Stimulated activated naive CD8-positive, alpha-beta T cell treated with anti-CD3 and anti-CD28 coated beads, Interleukin-15, amount 100 ng/mL, for 72 hours (primary cell): ENCODE measurements around the gene TXN2.
A peak's percentile ranks its signal among the peaks of the same experiment; 100 is the strongest.

Source experiments
- ATAC-seq: fragments of 150-1000 bp; cut with Tn5 transposase; 2 replicates; pipeline ENCODE4 v1.10.0; 2021; ENCODE audit warnings: mild to moderate bottlenecking, moderate library complexity
- DNase-seq, 2 donors: peaks; one replicate each; pipeline ENCODE4 v3.0.0; 2021 to 2022
- H3K27ac Mint-ChIP-seq, 2 donors: one replicate each; pipeline ENCODE4 v1.8.0; 2022; ENCODE audit warnings: mild to moderate bottlenecking in 2 of 2, mixed read lengths in 2 of 2, moderate library complexity in 2 of 2
- H3K27me3 Mint-ChIP-seq: one replicate; pipeline ENCODE4 v1.8.0; 2022; ENCODE audit warnings: mixed read lengths
- H3K4me1 Mint-ChIP-seq: one replicate; pipeline ENCODE4 v1.8.0; 2022; ENCODE audit warnings: mild to moderate bottlenecking, mixed read lengths
- H3K4me3 Mint-ChIP-seq, 2 donors: one replicate each; pipeline ENCODE4 v1.8.0; 2022; ENCODE audit warnings: mild to moderate bottlenecking in 2 of 2, mixed read lengths in 2 of 2, moderate library complexity in 1 of 2
- H3K9me3 Mint-ChIP-seq, 2 donors: one replicate each; pipeline ENCODE4 v1.8.0; 2022; ENCODE audit warnings: mixed read lengths in 2 of 2

The TXN2 gene

DNA sequence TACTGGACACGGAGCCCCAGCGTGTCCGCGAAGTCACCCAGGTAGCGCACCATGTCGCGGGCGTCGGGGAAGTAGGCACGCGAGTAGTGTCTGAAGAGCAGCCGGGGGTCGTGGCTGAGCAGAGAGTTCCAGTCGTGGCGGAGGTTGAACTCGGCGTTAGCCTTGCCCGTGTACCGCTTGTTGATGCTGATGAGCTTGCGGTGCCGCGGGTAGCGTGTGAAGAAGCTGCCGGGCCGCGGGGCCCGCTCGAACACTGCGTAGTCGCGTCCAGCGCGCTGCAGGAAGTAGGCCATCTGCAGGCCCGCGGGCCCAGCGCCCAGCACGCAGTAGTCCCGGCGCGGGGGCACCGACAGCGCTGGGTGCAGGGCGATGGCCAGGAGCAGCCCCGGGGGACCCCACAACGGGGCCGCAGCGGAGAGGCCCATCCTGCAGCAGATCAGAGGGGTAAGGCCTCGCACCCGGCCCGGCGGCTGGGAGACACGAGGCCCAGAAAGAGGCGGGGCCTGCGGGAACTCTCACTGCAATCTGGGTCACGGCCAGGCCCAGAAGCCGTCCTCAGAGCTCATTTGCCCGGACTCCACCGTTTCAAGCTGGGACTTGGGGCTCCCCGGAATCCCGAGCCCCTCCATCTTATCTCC, 24.7 kb upstream of the TXN2 start:
- H3K27ac Mint-ChIP-seq: peak overlapping the region in 1 of 2 donors; percentile 19
- DNase-seq (no peak), ATAC-seq (no peak)
- peaks cover 44% of the 10 kb centered on the region for H3K4me1 Mint-ChIP-seq
- H3K4me3 Mint-ChIP-seq: peak overlapping the region; percentile 85 to 86
- no peaks in the 10 kb centered on the region for H3K27me3 Mint-ChIP-seq
- H3K9me3 Mint-ChIP-seq: no peaks in the 10 kb centered on the region

DNA sequence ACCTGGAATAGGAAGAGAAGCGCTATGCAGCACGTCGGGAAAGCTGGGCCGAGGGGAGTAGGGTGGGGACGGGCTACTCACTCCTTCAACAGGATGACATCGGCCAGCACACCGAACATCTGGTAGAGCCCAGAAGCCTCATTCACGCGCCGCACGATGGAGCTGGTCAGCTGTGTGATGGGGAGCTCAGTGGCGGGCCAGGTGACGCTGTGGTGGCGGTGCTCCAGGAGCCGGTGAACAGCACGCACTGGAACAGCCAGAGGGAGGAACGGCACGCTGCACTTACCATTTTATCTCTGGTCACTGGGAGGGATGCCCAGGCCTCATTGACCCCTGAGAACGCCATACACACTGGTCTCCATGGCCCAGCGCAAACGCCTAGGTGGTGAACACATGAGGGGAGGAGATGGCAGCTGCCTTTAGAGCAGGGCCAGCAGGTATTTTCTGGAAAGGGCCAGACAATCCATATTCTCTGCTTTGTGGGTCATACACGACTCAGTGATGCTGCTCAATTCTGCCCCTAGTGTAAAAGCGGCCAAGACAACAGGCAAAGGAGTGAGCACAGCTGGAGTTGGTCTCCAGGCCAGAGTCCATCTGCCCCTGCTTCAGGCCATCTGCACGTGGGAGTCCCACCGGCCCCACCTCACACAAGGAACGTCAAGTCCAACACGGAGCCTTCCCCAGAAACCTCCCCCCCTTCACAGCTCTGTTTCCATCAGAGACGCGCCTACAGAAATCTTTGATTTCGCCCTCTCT, 16.6 kb upstream of the TXN2 start:
- no peak overlapping the region for H3K4me3 Mint-ChIP-seq
- H3K27me3 Mint-ChIP-seq: no peaks in the 10 kb centered on the region
- no peak for DNase-seq
- no peak overlapping the region for H3K27ac Mint-ChIP-seq
- H3K4me1 Mint-ChIP-seq: peaks cover 9% of the 10 kb centered on the region
- H3K9me3 Mint-ChIP-seq: no peaks in the 10 kb centered on the region
- ATAC-seq: no peak

DNA sequence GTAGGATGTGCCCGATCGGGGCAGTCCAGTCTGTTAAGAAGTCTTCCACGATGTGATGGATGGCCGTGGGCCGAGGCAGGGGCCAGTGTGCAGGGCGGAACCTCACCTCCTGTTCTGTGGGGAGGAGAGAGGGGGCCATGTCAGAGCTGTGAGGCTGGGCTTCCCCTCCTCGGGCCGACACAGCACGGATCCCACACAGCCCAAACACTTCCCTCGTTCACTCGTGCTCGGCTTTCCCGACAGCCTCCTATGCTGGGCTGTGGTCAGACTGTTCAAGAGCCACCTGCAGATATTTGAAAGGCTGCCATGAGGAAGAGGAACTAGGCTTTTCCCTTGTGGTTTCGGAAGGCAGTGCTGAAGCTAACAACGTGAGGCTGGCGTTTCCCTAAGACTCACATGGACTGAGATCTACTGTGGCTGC, 12.3 kb upstream of the TXN2 start:
- peak; percentile 43 for ATAC-seq
- no peak for DNase-seq

DNA sequence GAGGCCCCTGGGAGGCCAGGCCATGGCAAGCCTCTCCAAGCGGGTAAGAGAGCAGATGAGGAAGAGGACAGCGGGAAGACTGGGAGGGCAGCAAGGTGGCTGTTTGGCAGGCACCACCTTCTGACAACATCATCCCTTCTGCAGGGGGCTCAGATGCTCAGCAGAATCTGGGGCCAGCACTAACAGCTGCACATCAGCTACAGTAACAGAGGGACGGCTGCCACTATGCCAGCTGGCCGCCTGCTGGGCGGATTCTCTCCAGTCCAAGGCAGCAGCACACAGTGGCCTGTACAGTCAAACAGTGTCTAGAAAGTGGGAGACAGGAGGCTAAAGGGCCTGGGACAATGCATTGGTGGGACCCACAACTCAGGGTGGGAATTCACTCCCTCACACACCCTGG, 10.7 kb upstream of the TXN2 start:
- DNase-seq: no peak
- Mint-ChIP-seq H3K9me3 (peaks cover 0 to 4% of the 10 kb centered on the region in 2 donors), H3K4me3 (no peak overlapping the region), H3K27ac (peak overlapping the region in 1 of 2 donors; percentile 75), H3K27me3 (no peaks in the 10 kb centered on the region), H3K4me1 (peaks cover 9% of the 10 kb centered on the region)
- ATAC-seq: no peak

More for the DNA sequence above, 12.3 kb upstream of the TXN2 start:
- Mint-ChIP-seq H3K4me3 (no peak overlapping the region), H3K4me1 (peaks cover 9% of the 10 kb centered on the region), H3K27ac (peak overlapping the region in 1 of 2 donors; percentile 48), H3K9me3 (no peaks in the 10 kb centered on the region), H3K27me3 (no peaks in the 10 kb centered on the region)

DNA sequence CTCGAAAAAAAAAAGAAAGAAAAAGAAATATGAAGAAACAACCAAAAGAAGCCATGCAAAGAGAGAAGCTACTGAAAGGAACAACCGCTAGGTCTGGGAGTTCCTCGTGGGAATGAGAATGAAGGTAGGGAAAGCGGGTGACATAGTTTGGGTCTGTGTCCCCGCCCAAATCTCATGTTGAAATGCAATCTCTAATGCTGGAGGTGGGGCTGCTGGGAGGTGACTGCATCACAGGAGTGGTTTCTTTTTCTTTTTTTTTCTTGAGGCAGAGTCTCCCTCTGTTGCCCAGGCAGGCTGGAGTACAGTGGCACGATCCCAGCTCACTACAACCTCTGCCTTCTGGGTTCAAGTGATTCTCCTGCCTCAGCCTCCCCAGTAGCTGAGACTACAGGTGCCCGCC, 9.7 kb upstream of the TXN2 start:
- Mint-ChIP-seq H3K4me3 (no peak overlapping the region), H3K9me3 (peaks cover 0 to 6% of the 10 kb centered on the region in 2 donors), H3K27me3 (no peaks in the 10 kb centered on the region), H3K4me1 (peaks cover 9% of the 10 kb centered on the region), H3K27ac (no peak overlapping the region)
- ATAC-seq (no peak), DNase-seq (no peak)

DNA sequence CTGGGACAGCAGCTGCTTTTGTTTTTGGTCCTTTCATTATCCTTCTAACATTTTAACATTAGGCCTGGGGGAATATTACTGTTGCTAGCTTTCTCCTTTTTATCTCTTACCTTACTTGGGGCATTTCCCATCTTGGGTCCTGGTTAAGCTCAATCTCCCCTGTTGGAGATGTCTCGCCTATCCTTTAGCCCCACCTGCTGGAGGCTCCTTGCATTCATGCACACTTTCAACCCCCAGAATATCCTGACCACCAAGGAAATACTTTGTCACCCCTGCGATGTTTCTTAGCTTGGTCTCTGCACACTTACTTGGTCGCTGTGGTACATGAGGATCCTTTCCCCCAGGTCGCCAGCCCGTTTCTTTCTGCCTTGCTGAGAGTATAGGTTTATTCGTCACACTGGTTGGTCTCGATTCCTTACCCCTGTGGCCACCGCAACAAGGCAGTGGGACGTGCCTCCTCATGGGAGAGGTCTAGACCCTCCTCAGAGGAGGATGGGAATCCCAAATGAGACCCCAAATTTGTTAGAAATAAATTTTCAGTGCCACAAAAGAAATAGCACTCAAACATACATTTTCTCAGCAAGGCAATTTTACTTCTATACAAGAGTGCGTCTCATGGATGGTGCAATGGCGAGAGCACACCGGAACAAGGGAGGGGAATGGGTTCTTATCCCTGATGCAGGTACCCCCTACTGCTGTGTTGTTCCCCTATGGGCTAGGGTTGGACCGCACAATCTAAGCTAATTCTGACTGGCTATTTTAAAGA, 5.4 kb upstream of the TXN2 start:
- Mint-ChIP-seq H3K9me3 (peaks cover 0 to 6% of the 10 kb centered on the region in 2 donors), H3K27ac (no peak overlapping the region), H3K4me1 (peaks cover 5% of the 10 kb centered on the region), H3K4me3 (no peak overlapping the region), H3K27me3 (no peaks in the 10 kb centered on the region)
- DNase-seq (peak; percentile 40 to 54), ATAC-seq (no peak)

DNA sequence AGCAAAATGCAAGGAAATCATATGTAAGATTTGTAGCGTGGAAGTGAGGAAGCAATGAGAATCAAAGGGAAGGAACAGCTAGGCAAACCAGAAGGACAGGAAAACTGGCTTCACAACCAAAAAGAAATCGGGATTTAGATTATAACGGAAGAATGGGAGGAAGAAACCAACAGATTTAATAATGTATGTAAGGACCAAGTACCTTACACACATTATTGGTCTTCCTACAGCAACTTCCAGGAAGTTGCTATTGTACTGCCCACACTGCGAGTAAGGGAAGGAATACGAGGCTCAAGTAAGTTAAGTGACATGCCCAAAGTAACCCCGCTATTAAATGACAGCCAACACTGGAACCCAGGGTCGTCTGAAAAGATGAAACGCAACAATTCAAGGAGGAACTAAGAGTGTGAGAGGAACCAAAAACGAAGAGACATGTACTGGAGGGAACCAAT, 473 bp downstream of the TXN2 start:
- DNase-seq (no peak), ATAC-seq (no peak)
- Mint-ChIP-seq H3K27me3 (no peaks in the 10 kb centered on the region), H3K4me3 (peak overlapping the region; percentile 82 to 98), H3K4me1 (peaks cover 27% of the 10 kb centered on the region), H3K9me3 (no peaks in the 10 kb centered on the region), H3K27ac (peak overlapping the region; percentile 97 to 99)

DNA sequence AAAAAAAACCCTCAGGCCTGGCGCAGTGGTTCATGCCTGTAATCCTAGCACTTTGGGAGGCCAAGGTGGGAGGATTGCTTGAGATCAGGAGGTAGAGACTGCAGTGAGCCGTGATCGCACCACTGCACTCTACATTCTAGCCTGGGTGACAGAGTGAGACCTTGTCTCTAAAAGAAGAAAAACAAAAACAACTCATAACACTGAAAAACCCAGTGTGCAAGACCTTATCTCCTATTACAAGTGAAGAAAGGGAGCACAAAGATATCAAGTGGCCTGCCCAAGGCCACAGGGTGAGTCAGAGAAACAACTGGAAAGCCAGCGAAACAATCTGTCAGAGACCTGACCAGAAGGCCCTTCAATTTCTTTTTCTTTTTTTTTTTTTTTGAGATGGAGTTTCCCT, 2.5 kb downstream of the TXN2 start:
- Mint-ChIP-seq H3K27ac (no peak overlapping the region), H3K9me3 (no peaks in the 10 kb centered on the region), H3K4me3 (peak overlapping the region in 1 of 2 donors; percentile 6), H3K4me1 (peaks cover 27% of the 10 kb centered on the region), H3K27me3 (no peaks in the 10 kb centered on the region)
- no peak for ATAC-seq
- DNase-seq: no peak

DNA sequence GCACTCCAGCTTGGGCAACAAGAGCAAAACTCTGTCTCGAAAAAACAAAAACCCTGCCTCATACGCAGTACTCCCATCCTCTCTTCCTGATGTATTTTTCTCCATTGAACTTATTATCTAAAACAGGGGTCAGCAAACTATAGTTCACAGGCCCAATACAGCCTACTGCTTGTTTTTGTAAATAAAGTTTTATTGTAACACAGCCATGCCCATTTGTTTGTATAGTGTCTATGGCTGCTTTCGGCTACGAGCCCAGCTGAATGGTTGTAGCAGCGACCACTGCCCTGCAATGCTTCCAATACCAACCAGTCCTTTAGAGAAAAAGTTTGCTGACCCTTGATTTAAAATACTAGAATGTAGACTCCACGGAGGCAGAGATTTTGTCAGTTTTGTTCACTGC, 6.1 kb downstream of the TXN2 start:
- no peak for DNase-seq
- H3K4me1 Mint-ChIP-seq: peaks cover 22% of the 10 kb centered on the region
- H3K4me3 Mint-ChIP-seq: no peak overlapping the region
- no peaks in the 10 kb centered on the region for H3K27me3 Mint-ChIP-seq
- ATAC-seq: no peak
- H3K27ac Mint-ChIP-seq: no peak overlapping the region
- no peaks in the 10 kb centered on the region for H3K9me3 Mint-ChIP-seq

DNA sequence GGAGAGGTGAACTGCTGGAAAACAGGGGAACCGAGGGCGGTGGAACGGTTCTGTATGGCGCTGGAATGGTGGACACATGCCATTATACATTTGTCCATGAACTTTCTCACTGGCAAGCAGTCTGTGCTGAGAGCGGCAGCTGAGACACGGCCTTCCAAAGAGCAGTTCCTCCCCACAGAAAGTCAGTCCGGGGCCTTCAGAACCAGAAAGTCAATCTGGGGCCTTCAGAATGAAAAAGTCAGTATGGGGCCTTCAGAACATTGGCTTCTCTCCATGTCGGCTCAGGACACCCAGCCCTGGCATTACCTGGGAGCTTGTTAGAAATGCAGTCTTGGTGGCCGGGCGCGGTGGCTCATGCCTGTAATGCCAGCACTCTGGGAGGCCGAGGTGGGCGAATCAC, 8.8 kb downstream of the TXN2 start:
- Mint-ChIP-seq H3K4me3 (no peak overlapping the region), H3K27me3 (no peaks in the 10 kb centered on the region), H3K9me3 (no peaks in the 10 kb centered on the region)

DNA sequence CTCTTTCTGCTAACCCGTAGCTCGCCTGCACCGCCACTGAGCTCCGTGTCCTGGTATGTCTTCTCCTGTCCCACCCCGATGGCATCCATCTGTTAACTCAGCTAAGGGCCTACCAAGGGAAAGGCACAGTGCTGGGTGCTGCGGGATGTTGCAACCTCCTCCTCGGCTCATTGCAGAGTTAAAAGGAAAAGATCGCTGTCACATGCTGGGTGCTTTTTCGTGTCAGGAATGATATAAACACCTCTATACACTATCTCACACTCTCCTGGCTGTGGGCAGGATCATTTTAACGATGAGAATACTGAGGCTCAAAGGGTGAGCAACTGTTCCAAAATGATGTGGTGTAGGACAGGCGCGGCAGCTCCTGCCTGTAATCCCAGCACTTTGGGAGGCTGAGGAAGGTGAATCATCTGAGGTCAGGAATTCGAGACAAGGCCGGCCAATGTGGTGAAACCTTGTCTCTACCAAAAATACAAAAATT, 10.1 kb downstream of the TXN2 start:
- Mint-ChIP-seq H3K4me3 (no peak overlapping the region), H3K4me1 (peaks cover 36% of the 10 kb centered on the region), H3K9me3 (no peaks in the 10 kb centered on the region), H3K27me3 (no peaks in the 10 kb centered on the region), H3K27ac (peak overlapping the region in 1 of 2 donors; percentile 46)
- DNase-seq (no peak), ATAC-seq (no peak)

More for the DNA sequence above, 8.8 kb downstream of the TXN2 start:
- DNase-seq: no peak
- Mint-ChIP-seq H3K27ac (no peak overlapping the region), H3K4me1 (peaks cover 23% of the 10 kb centered on the region)
- no peak for ATAC-seq

DNA sequence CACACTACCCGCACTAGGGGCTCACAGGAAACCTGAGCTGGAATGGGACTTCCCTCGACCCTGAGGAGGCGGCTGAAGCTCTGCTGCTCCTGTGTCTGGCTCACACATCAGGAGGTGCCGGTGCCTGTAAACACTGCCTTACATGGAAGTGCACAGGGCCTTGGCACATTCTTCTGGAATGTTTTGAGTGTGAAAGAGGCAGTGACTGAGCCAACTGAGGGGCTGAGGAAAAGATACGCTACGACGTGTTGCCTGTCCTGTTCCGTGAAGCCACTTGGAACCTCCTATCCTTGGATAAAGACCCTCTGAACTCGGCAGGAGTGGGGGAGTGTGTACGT, 10.5 kb downstream of the TXN2 start:
- Mint-ChIP-seq H3K4me1 (peaks cover 41% of the 10 kb centered on the region), H3K27ac (no peak overlapping the region), H3K27me3 (no peaks in the 10 kb centered on the region), H3K9me3 (no peaks in the 10 kb centered on the region), H3K4me3 (no peak overlapping the region)
- ATAC-seq: no peak
- DNase-seq: no peak

DNA sequence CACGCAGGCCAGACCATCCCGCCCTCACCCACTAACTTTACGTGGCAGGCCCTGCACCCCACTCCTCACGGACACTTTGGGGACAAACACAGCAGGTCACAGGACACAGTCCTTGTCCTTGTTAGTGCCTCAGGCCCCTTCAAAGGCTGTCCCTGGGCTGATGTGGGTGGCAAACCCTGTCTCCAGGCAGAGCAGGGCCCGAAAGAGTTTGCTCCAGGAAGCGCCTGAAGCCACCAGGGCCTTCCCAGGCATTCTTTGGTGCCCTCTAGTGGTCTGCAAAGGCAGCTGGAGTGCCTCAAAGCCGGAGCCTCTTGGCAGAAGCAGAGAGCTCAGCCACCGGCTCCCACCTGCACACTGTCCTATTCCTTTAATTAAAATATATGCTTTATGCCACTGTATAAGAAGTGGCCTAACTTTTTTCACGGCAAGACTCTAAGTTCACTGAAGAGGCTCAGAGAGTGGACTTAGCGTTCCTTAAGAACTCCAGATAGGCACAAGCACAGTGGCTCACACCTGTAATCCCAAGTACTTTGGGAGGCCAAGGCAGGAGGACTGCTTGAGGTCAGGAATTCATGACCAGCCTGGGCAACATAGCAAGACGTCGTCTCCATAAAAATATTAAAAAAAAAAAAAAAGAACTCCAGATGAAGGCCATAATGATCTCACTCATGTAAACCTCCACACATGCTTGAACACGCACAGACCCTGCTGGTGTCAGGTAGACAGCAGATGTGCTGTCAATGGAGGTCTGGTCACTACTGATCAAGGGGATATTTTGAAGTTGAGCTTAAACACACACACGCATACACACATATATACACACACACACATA, 11.1 kb downstream of the TXN2 start:
- peak overlapping the region; percentile 12 to 57 for H3K27ac Mint-ChIP-seq

DNA sequence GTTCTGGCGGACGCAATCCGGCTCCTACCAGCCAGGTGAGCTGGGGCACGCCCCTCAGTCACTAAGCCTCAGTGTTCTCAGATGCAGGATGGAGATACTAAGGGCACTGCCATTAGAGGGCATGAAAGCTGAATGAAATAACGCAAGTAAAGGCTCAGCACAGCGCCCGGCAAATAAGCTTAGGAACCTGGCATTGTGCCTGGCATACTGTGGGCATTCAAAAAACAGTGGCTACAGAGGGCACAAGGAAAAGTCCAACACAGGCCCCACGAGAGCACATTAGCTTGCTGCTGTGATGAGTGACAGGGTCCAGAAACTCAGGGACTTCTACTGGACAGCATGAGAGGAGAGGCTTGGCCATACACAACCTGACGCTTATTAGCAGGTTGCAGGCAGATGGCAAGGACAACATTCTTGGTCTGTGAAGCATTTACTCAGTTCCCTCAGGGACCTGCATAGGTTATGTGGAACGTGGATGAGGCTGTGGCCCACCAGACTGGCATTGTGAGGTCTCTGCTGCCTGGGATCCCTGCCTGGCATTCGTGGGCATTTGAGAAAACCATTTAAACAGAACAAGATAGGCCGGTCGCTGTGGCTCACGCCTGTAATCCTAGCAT, 12.2 kb downstream of the TXN2 start:
- no peak overlapping the region for H3K4me3 Mint-ChIP-seq
- no peaks in the 10 kb centered on the region for H3K9me3 Mint-ChIP-seq
- DNase-seq (no peak), ATAC-seq (no peak)
- H3K4me1 Mint-ChIP-seq: peaks cover 41% of the 10 kb centered on the region
- no peaks in the 10 kb centered on the region for H3K27me3 Mint-ChIP-seq
- no peak overlapping the region for H3K27ac Mint-ChIP-seq

More for the DNA sequence above, 11.1 kb downstream of the TXN2 start:
- DNase-seq: peak; percentile 80 to 82
- Mint-ChIP-seq H3K27me3 (no peaks in the 10 kb centered on the region), H3K4me3 (peak overlapping the region in 1 of 2 donors; percentile 3), H3K9me3 (no peaks in the 10 kb centered on the region), H3K4me1 (peaks cover 41% of the 10 kb centered on the region)
- ATAC-seq: peak; percentile 94

DNA sequence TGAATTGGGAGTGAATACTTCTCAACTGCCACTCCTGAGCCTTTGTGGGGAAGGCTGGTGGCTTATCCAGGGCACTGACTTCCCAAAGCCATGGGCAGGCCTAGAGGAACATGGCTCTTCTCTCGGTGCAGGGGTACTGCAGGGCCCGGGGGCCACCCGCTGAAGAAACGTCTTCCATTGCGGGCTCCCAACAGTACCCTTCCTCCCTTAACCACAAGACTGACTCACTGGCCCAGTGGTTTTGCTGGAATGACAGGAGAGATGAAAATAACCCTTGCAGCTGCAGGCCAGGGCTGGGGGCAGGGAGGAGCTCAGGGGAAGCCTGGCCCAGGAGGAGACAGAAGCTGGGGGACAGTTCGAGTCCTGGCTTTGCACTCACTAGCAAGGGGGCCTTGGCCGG, 13.5 kb downstream of the TXN2 start:
- ATAC-seq (no peak), DNase-seq (peak in 1 of 2 donors; percentile 31)
- Mint-ChIP-seq H3K27me3 (no peaks in the 10 kb centered on the region), H3K27ac (peak overlapping the region in 1 of 2 donors; percentile 61), H3K4me3 (peak overlapping the region; percentile 18 to 58), H3K4me1 (peaks cover 41% of the 10 kb centered on the region), H3K9me3 (no peaks in the 10 kb centered on the region)
